ENCODE measurements around the gene DTL.

DNA sequence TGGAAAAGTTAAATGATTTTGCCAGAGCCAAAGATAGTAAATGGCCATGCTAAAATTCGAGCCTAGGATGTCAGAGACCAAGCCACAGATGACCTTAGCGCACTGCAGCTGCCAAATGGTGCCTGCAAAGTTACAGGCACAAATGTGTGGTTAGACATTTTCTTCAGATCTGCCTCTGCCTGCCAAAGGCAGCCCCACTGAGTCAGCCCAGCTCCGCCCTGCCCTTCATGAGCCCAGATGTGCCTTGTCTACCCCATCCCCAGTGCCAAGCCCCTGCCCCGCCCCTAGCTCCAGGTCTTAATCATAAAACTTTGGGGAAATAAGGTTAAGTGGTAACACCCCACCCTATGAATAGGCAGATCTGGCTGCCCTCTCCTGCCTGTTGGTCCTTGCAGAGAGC lies 105.9 kb downstream of the DTL start:
- TF ChIP-seq, protein P1, sequence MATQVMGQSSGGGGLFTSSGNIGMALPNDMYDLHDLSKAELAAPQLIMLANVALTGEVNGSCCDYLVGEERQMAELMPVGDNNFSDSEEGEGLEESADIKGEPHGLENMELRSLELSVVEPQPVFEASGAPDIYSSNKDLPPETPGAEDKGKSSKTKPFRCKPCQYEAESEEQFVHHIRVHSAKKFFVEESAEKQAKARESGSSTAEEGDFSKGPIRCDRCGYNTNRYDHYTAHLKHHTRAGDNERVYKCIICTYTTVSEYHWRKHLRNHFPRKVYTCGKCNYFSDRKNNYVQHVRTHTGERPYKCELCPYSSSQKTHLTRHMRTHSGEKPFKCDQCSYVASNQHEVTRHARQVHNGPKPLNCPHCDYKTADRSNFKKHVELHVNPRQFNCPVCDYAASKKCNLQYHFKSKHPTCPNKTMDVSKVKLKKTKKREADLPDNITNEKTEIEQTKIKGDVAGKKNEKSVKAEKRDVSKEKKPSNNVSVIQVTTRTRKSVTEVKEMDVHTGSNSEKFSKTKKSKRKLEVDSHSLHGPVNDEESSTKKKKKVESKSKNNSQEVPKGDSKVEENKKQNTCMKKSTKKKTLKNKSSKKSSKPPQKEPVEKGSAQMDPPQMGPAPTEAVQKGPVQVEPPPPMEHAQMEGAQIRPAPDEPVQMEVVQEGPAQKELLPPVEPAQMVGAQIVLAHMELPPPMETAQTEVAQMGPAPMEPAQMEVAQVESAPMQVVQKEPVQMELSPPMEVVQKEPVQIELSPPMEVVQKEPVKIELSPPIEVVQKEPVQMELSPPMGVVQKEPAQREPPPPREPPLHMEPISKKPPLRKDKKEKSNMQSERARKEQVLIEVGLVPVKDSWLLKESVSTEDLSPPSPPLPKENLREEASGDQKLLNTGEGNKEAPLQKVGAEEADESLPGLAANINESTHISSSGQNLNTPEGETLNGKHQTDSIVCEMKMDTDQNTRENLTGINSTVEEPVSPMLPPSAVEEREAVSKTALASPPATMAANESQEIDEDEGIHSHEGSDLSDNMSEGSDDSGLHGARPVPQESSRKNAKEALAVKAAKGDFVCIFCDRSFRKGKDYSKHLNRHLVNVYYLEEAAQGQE (IDR thresholded peaks at IDR 0.05), result no peak
- TF ChIP-seq POLR2A (IDR thresholded peaks at IDR 0.05; ENCODE audit: low read length) (no peak), CTCF (IDR thresholded peaks at IDR 0.05) (no peak), EP300 (IDR thresholded peaks at IDR 0.05) (no peak), HOXA7 (CRISPR knock-in tag; IDR thresholded peaks at IDR 0.05) (no peak), MAFK (IDR thresholded peaks at IDR 0.05; ENCODE audit: partially characterized antibody) (no peak), SREBF2 (IDR thresholded peaks at IDR 0.05) (no peak), PHF8 (IDR thresholded peaks at IDR 0.05; ENCODE audit: borderline replicate concordance, low read depth) (no peak), RCOR1 (IDR thresholded peaks at IDR 0.05; ENCODE audit: low read depth, low read length) (no peak), ELK1 (IDR thresholded peaks at IDR 0.05; ENCODE audit: low read depth, low read length) (no peak)
- TF ChIP-seq, protein P2, sequence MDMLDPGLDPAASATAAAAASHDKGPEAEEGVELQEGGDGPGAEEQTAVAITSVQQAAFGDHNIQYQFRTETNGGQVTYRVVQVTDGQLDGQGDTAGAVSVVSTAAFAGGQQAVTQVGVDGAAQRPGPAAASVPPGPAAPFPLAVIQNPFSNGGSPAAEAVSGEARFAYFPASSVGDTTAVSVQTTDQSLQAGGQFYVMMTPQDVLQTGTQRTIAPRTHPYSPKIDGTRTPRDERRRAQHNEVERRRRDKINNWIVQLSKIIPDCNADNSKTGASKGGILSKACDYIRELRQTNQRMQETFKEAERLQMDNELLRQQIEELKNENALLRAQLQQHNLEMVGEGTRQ (IDR thresholded peaks at IDR 0.05), result no peak
- TF ChIP-seq, protein P3, sequence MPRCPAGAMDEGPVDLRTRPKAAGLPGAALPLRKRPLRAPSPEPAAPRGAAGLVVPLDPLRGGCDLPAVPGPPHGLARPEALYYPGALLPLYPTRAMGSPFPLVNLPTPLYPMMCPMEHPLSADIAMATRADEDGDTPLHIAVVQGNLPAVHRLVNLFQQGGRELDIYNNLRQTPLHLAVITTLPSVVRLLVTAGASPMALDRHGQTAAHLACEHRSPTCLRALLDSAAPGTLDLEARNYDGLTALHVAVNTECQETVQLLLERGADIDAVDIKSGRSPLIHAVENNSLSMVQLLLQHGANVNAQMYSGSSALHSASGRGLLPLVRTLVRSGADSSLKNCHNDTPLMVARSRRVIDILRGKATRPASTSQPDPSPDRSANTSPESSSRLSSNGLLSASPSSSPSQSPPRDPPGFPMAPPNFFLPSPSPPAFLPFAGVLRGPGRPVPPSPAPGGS (IDR thresholded peaks at IDR 0.05), result no peak
